Dermis microvascular lymphatic vessel endothelial cell (primary cell): ENCODE data around the gene TP53TG3D. TPM values are rescaled to one million over a fixed set of nuclear protein-coding genes. Genes with fewer than 3 reads are reported as not detected.
"Not testable (repeated sequence)": the region's sequence is repeated elsewhere in the genome, so short reads cannot be mapped to it uniquely, and the experiment has no call there.

ENCODE experiments used
- DNase-seq, 2 donors: peaks; one replicate each; pipeline versions ENCODE4 v3.0.0 to v3.0.0-alpha.2; 2010; ENCODE audit warnings: low read depth in 2 of 2
- total RNA-seq: library from RNA; depleted of rRNA; stranded (reverse); fragments of >200 nt; gene quantifications from 2 replicates; pipeline ENCODE4 v1.2.1, GENCODE V29; 2014

The TP53TG3D gene
- total RNA-seq: 0.26 and 0.38 TPM in 2 replicates

DNA sequence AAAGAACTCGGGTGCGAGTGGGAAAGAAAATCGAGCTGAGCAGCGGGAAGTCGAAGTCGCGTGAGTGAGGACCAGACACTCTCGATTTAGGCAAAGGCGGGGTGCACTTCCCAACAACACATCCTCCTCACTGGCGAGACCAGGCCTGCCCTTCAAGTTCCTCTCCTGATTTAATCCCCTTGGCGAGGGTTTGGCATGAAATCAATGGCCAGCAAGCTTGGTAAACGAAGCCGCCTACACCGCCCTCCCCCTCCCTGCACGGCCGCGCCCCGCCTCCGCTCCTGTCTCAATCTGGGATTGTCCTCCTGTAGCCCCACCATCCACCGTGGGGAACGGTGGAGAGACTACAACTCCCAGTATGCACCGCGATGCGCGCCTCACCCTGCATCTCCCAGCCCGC is at the start of gene TP53TG3D:
TSS of gene TP53TG3D (plus strand) at position 301 of the 400 bp plus-strand sequence. CDS start at position 369, 68 bp downstream.
- DNase-seq: not testable (repeated sequence)

GRCh38 chr16:32253507-32253906 is 421 bp downstream of the TP53TG3D start:
- not testable (repeated sequence) for DNase-seq

DNA sequence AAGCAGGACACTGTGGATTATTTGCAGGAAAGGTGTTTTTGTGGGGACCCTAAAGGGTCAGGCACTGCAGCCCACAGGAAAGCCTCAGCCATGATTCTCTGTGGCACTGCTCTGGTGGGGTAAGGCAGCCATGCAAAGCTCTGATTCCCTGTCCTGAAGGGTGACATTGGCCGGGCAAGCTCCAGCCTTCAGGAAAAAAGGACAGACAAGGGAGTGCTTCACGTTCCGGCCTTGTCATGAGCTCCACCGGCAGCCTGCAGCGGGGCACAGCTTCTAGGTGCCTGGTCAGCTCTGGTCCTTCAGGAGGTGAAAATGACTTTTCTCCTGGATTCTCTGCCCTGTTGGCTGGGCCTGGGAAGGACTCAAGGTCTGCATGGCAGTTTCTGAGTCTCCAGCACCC is 8.4 kb downstream of the TP53TG3D start:
- DNase-seq: not testable (repeated sequence)

DNA sequence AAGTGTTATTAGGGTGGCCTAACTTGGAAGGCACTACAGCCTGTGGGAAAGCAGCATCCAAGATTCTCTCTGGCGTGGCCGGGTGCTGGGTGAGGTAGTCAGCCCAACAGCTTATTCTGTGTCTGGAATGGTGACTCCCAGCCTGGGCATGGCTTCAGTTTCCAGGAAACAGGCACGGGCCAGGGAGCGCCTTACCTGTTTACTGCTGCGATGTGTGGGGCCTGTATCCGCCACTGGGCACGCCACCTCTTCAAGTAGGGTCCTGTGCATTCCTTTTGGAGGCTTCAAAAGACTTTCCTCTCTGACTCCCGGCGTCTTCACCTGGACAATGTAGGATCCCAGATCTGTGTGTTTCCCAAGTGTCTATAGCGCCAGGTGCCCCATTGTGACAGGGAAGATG is 10.5 kb downstream of the TP53TG3D start:
- DNase-seq: not testable (repeated sequence)

GRCh38 chr16:32281910-32282309 is 28.8 kb downstream of the TP53TG3D start:
- not testable (repeated sequence) for DNase-seq

GRCh38 chr16:32283024-32283423 is 29.9 kb downstream of the TP53TG3D start:
- not testable (repeated sequence) for DNase-seq

DNA sequence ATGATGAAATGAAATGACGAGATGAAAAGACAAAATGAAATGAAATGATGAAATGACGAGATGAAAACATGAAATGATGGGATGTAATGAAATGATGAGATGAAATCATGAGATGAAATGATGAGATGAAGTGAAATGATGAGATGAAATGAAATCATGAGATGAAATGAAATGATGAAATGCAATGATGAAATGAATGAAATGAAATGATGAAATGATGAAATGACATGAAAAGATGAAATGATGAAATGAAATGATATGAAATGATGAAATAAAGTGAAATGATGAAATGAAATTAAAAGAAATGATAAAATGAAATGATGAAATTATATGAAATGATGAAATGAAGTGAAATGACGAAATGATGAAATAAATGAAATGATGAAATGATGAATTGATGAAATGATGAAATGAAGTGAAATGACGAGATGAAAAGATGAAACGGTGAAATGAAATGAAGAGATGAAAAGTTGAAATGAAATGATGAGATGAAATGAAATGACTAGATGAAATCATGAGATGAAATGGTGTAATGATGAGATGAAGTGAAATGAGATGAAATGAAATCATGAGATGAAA is 30.9 kb downstream of the TP53TG3D start:
- not testable (repeated sequence) for DNase-seq

DNA sequence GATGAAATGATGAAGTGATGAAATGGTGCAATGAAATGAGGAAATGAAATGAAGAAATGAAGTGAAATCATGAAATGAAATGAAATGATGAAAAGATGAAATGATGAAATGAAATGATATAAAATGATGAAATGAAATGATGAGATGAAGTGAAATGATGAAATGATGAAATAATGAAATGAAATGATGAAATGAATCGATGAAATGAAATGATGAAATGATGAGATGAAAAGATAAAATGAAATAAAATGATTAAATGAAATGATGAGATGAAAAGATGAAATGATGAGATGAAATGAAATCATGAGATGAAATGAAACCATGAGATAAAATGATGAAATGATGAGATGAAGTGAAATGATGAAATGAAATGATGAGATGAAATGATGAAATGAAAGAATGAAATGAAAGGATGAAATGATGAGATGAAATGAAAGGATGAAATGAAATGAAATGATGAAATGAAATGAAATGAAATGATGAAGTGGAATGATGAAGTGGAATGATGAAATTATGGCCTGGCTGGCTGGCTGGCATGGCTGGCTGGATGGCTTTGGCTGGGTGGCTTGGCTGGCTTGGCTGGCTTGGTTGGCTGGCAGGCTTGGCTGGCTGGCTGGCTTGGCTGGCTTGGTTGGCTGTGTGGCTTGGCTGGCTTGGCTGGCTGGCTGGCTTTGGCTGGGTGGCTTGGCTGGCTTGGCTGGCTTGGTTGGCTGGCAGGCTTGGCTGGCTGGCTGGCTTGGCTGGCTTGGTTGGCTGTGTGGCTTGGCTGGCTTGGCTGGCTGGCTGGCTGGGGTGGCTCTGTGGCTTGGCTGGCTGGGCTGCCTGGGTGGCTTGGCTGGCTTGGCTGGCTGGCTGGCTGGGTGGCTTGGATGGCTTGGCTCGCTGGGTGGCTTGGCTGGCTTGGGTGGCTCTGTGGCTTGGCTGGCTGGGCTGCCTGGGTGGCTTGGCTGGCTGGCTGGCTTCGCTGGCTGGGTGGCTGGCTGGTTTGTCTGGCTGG is 32.0 kb downstream of the TP53TG3D start:
- not testable (repeated sequence) for DNase-seq

DNA sequence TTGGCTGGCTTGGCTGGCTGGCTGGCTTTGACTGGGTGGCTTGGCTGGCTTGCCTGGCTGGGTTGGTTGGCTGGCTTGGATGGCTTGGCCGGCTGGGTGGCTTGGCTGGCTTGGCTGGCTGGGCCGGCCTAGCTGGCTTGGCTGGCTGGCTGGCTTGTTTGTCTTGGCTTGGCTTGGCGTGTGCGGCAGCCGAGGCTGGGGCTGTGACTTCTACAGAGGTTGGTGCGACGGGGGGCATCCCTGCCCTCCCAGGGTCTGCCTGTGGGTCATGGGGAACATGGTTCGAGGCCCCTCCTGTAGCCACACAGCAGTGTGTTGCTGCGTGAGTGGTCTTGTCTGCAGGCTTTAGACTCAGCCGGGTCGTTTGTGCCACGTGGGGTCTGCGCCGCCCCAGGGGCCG is 33.1 kb downstream of the TP53TG3D start:
- not testable (repeated sequence) for DNase-seq

GRCh38 chr16:32287743-32288142 is 34.7 kb downstream of the TP53TG3D start:
- DNase-seq: not testable (repeated sequence)

DNA sequence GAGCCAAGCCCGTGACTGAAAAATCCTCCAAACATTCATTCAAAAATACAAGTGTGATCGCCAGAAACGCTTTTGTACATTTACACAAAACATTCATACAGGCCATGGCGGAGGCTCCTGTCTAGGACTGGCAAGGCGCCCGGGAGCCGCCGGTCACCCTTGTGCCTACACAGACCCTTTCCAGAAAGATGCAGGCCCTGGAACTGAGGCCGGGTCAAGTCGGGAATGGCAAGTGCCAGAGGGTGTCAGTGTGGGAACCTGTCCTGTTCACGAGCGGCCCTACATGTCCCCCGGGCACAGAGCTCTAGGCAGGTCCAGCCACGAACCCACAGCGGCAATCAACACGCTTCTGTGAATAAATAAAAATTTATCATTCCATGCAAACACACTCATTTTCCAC is 36.1 kb downstream of the TP53TG3D start:
- not testable (repeated sequence) for DNase-seq

- DNase-seq: not testable (repeated sequence)
Observed at GRCh38 chr16:32302776-32303175, 49.7 kb downstream of the TP53TG3D start.
